Measurements from ENCODE around the gene ERBB2. TPM values are rescaled to one million over a fixed set of nuclear protein-coding genes. Genes with fewer than 3 reads are reported as not detected.

The ERBB2 gene
- 193 and 196 TPM in 2 replicates for total RNA-seq (2014; rRNA removed; shearing (Covaris generic))
- 44.9 and 46.2 TPM in 2 replicates for polyA plus RNA-seq (2016; fragmentation: Nextera tagmentation; extraction: Ambion mirVana)
- long read RNA-seq, full-length matches to known transcripts = 3 of 48 reads
- long read RNA-seq, partial matches to known transcripts = 42 of 48 reads
- long read RNA-seq, other reads (novel, unspliced or antisense) = 3 of 48 reads

- H3F3A ChIP-seq (replicated peaks; ENCODE audit: low read depth) = peaks cover 14% of the 10 kb centered on the region
- Mint-ChIP-seq H3K27me3 (ENCODE audit: insufficient read depth, low read depth, poor library complexity) (peaks cover 11% of the 10 kb centered on the region), H3K4me3 (peak within 1 kb of the TSS; percentile 97), H3K27ac (peak within 1 kb of the TSS; percentile 93), H3K9me3 (no peaks in the 10 kb centered on the region), H3K36me3 (ENCODE audit: low read depth) (peaks cover 21% of the 10 kb centered on the region), H3K4me1 (peaks cover 72% of the 10 kb centered on the region)
- peak within 1 kb of the TSS; percentile 75 for H3K4me2 ChIP-seq
- DNase-seq (ENCODE audit: low spot score) (peak; percentile 89), ATAC-seq (peak; percentile 64)
- H2AFZ ChIP-seq = peak within 1 kb of the TSS; percentile 47; the same call in 1 of the 2 replicates
- peaks cover 75% of the 10 kb centered on the region for H3K4me1 ChIP-seq (ENCODE audit: insufficient read depth)
- TF ChIP-seq POLR2AphosphoS5 (IDR thresholded peaks at IDR 0.05; ENCODE audit: low read depth) = peak; percentile 76
- TF ChIP-seq CREB1 (CRISPR knock-in tag; IDR thresholded peaks at IDR 0.05; ENCODE audit: low read depth) = no peak
- peak within 1 kb of the TSS; percentile 83 for H3K27ac ChIP-seq (ENCODE audit: low read depth)
- H3K36me3 ChIP-seq (ENCODE audit: insufficient read depth) = no peaks in the 10 kb centered on the region
- peaks cover 73% of the 10 kb centered on the region for H3K79me2 ChIP-seq (replicated peaks; ENCODE audit: insufficient read depth)
- H3K27me3 ChIP-seq (ENCODE audit: insufficient read depth) = no peaks in the 10 kb centered on the region
- peak within 1 kb of the TSS; percentile 97 for H3K4me3 ChIP-seq
- no peaks in the 10 kb centered on the region for H3K9me2 ChIP-seq (ENCODE audit: insufficient read depth)
- H4K20me1 ChIP-seq (replicated peaks; ENCODE audit: insufficient read depth) = peaks cover 16% of the 10 kb centered on the region
These were observed at the start of gene ERBB2 for GRCh38 chr17:39699818-39700147. Gene ERBB2, plus strand, starts transcription at chr17:39700064. Its CDS starts 175 bp downstream, at chr17:39700239.

- no peak overlapping the region; the same call in 1 of the 2 replicates for H3K27ac ChIP-seq (ENCODE audit: low read depth)
- H3K9me2 ChIP-seq (ENCODE audit: insufficient read depth) = no peaks in the 10 kb centered on the region
- H3K27ac Mint-ChIP-seq = no peak overlapping the region
- H3K79me2 ChIP-seq (replicated peaks; ENCODE audit: insufficient read depth) = peaks cover 32% of the 10 kb centered on the region
- peaks cover 56% of the 10 kb centered on the region for H3K4me1 Mint-ChIP-seq
- no peak overlapping the region; the same call in 2 of the 3 replicates for H3K4me3 Mint-ChIP-seq
- H3K36me3 Mint-ChIP-seq (ENCODE audit: low read depth) = peaks cover 5% of the 10 kb centered on the region
- ATAC-seq (no peak), DNase-seq (ENCODE audit: low spot score) (no peak)
- H4K20me1 ChIP-seq (replicated peaks; ENCODE audit: insufficient read depth) = peaks cover 10% of the 10 kb centered on the region
- H3K4me2 ChIP-seq = no peak overlapping the region
- H3K27me3 ChIP-seq (ENCODE audit: insufficient read depth) = no peaks in the 10 kb centered on the region
- H3F3A ChIP-seq (replicated peaks; ENCODE audit: low read depth) = peaks cover 14% of the 10 kb centered on the region; the same call in 1 of the 2 replicates
- peaks cover 36% of the 10 kb centered on the region for H3K4me1 ChIP-seq (ENCODE audit: insufficient read depth)
- no peaks in the 10 kb centered on the region for H3K36me3 ChIP-seq (ENCODE audit: insufficient read depth)
- H2AFZ ChIP-seq = no peak overlapping the region
- H3K4me3 ChIP-seq = no peak overlapping the region
- H3K27me3 Mint-ChIP-seq (ENCODE audit: insufficient read depth, low read depth, poor library complexity) = peaks cover 20% of the 10 kb centered on the region
- H3K9me3 Mint-ChIP-seq = no peaks in the 10 kb centered on the region; the same call in 2 of the 3 replicates
- TF ChIP-seq, protein P1, sequence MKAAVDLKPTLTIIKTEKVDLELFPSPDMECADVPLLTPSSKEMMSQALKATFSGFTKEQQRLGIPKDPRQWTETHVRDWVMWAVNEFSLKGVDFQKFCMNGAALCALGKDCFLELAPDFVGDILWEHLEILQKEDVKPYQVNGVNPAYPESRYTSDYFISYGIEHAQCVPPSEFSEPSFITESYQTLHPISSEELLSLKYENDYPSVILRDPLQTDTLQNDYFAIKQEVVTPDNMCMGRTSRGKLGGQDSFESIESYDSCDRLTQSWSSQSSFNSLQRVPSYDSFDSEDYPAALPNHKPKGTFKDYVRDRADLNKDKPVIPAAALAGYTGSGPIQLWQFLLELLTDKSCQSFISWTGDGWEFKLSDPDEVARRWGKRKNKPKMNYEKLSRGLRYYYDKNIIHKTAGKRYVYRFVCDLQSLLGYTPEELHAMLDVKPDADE (IDR thresholded peaks at IDR 0.05) = no peak
- no peak for TF ChIP-seq REST (IDR thresholded peaks at IDR 0.05; ENCODE audit: unreplicated experiment)
- TF ChIP-seq JUNB (IDR thresholded peaks at IDR 0.05; ENCODE audit: unreplicated experiment) = no peak
- no peak for TF ChIP-seq STAT1 (IDR thresholded peaks at IDR 0.05; ENCODE audit: unreplicated experiment)
- no peak for TF ChIP-seq CREB1 (CRISPR knock-in tag; IDR thresholded peaks at IDR 0.05; ENCODE audit: low read depth)
- no peak for TF ChIP-seq EZH2 (IDR thresholded peaks at IDR 0.05; ENCODE audit: low read depth, unreplicated experiment)
- no peak for TF ChIP-seq CTCF (conservative IDR thresholded peaks at IDR 0.05; ENCODE audit: low read depth in 2 of 2)
- TF ChIP-seq ZNF331 (CRISPR knock-in tag; IDR thresholded peaks at IDR 0.05; ENCODE audit: low read depth) = no peak
- TF ChIP-seq ZNF114 (CRISPR knock-in tag; IDR thresholded peaks at IDR 0.05) = no peak
- no peak for TF ChIP-seq EZH2phosphoT487 (IDR thresholded peaks at IDR 0.05; ENCODE audit: unreplicated experiment)
- no peak for TF ChIP-seq NANOG (IDR thresholded peaks at IDR 0.05; ENCODE audit: borderline replicate concordance)
- no peak for TF ChIP-seq POLR2AphosphoS5 (IDR thresholded peaks at IDR 0.05; ENCODE audit: low read depth)
These were observed 49.7 kb upstream of the ERBB2 start for GRCh38 chr17:39650121-39650579.

All from GM23338 (cell line).